ENCODE data around the gene TEDC2.

TEDC2 gene

DNA sequence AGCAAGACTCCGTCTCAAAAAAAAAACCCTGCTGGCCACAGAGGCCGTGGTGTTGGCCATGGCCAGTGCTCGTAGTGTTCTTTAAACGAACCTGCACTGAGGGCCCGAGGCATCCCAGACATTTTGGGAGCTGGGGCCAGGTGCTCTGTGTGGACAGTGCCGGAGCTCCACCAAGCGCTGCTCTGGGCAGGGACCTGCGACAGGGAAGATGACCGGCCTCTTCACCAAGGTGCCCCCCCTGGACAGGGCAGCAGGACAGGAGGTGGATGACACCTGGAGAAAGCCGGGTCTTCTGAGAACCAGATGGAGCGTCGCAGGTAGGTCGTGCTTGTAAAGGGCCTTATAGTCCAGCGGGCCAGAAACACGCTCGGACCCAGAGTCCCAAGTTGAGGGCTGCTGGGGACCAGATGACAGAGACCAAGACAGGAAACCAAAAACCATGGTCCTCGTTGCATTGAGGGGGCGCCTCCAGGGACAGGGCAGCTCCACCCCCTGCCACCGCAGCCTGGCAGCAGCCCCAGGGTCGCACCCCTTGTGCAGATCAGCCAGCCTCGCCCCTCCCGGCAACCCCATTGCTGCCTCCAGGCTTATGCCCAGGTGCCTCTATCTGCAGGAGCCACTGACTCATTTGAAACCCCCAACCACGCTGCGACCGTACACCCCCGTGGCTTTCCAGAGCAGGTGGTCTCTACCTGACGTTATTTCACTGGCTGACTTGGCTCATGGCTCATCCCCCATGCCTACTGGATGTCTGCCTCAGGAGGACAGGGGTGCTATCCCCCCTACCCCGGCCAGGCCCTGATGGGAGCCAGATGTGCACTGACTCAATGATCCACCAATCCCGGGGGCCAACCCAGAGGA, 7.0 kb downstream of the TEDC2 start:
- no peak for DNase-seq

DNA sequence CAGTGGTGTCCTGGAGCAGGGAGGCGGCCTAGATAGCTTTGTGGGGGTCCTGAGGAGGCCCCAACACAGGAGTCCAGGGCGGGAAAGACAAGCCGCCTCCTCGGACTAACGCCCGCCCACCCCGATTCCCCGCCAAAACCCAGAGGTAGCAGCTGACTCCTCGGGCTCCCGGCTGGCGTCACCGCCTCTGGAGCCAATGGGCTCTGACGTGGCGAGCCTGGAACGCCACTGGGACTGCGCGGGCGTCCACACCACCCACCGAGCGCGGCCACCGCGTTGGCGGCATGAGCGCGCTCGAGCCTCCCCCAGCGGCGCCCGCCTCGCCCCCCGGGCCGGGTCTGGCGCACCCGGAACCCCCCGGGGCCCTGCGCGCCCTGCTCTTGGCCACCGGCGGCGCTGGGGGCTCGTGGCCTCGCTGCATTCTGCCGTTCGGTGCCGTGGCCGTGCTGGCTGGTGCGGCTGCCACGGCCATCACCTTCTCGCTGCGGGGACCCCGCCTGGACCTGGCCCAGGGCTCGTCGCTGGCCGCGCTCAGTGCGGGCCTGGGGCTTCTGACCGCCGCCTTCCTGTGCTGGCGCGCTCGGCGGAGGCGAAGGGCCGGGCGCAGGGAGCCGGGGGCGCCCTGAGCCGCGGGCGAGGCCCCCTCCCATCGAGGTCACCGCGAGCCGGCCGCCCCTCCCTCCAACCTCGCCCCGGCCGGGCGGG, 7.8 kb downstream of the TEDC2 start:
- DNase-seq = peak; percentile 69 to 84

DNA sequence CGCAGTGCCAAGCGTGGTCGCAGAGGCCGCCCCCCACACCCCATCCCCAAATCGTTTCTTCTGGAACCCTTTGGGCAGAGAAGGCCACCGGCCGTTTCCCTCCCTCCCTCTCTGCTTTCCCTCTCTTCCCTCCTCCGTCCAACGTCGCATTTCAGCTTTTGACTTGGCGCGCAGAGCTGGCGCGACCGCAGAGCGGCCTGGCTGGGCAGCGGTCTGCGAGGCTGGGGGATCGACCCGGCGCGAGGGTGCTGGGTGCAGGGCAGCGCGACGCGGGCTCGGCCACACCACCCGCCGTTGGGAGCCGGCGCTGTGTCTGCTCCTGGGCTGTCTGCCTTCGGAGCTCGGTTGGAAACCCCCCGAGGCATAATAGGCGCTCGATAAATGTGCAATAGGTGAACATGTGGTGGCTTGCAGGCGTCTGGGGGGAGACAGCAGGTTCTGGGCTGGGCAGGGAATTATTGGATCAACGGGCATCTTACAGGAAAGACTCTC, 8.4 kb downstream of the TEDC2 start:
- DNase-seq = peak in 1 of 2 experiments; percentile 48

DNA sequence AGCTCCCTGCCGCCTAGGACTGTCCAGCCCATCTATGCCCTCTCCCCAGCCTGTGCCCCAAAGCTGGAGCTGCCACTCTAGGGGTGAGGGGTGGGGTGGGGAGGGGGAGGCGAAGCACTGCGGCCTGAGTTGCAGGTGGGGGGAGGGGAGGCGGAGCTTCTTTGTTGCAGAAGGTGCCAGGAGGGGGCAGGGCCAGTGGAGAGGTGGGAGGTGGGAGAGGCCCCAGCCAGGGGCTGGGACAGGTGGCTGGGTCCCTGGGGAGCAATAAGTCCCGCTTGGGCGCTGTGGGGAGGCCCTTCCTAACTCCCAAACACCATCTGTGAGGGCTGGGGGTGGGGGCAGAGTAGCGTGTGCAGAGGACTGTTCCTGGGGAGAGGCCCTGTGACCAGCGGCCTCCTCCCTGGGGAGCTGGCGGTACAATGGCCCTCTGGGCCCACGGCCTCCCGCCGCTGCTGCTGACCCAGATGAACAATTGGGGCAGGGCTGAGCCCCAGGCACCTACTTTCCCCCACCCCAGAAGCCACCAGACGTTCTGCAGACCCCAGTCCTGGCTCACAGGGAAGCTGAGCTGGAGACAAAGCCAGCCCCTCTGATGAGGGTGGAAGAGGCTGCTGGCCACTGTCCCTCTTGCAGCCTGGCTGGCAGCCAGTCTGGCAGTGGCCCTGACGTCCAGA, 9.0 kb downstream of the TEDC2 start:
- DNase-seq = peak in 1 of 2 experiments; percentile 35

DNA sequence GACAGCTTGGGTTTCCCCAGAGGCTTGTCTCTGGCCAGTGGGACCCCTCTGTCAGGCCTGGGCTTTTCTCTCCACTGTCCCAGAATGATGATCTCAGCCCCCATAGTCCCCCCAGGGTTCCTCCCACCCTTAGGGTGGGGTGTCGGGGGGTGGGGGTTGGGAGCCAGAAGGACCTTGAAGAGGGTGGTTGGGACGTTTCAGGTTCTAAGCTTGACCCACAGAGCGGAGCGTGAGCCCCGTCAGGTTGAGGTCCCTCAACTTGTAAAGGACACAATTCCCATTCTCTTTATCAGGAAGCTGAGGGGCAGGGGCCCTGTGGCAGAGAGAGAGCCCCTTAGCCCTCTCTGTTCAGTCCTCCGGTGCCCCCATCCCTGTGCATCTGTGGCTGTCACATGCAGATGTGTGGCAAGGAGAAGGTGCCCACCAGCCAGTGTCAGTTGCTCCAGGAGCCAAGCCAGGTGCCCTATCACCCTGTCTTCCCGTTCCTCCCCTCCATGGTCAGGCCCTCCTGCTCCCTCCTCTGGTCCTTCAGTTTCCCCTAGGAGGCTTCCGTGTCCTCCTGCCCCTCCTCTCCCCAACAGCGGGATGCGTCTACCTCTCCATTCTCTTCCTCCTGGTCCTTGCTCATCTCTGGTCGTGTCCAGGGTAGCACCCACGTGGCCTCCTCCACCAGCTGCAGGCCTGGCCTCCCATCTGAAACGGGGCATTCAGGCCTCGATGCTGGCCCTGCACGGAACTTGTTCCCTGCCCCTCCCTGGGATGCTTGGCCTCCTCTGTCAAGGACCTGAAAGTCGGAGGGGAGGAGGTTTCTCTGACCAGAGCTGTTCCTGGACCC, 9.7 kb downstream of the TEDC2 start:
- DNase-seq = no peak

DNA sequence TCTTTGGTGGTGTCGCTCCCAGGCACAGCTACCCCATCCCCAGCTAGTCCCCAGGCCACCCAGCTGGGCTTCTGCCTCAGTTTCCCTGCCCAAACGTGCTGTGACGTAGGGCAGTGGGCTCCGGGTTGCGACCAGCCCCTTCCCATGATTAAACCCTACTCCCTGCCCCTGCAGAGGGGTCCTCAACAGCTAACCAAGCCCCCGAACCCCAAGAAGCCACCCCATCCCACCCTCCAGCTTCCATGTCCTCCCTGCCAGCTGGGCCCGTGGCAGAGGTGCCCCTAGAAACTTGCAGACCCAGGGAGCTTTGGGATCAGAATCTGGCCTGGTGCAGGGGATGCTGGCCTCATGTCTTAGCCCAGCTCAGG, 10.3 kb downstream of the TEDC2 start:
- DNase-seq = no peak

DNA sequence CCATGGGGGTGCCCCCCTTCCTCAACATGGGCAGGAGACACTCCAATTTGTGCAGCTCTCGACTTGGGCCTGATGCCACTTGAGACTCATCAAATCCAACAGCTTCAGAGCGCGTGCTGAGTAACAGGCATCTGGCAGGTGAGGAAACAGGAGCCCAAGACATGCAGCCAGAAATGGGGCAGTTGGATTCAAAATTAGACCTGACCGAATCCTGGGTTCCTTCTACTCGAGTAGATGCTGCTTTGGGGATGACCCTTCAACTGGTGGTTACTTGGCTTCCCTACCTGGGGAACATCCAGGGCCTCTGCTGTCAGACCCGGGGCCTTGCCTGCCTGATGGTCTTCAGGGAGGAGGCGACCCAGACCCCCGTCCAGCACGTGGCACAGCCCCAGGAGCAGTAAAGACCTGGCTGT, 10.7 kb downstream of the TEDC2 start:
- no peak for DNase-seq

DNA sequence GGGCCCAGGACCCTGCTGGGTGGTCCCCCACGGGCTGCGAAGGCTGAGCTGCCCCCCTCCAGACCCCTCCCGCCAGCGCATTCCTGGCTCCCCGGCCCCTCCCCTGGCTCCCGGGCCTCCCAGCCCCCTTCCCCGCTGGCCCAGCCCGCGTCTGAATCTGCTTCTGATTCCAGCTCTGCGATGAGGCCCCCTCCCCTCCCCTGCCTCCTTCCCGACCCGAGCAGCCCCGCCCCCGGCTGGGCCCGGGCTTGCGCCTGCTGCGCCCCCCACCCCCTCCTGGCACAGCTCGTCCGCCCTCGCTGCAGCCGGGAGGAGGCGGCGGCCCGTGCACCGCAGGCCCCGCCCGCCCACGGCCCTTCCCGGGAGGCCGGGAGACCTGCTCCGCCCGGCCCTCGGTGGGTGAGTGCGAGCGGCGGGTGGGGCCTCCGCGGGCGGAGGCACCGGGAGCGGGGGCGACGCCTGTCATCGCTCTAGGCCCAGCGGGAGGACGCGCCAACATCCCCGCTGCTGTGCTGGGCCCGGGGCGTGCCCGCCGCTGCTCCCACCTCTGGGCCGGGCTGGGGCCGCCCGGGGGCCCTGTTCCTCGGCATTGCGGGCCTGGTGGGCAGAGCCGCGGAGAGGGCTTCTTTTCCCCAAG, 11.2 kb downstream of the TEDC2 start, which contains the start of gene NTN3:
Gene NTN3, plus strand, starts transcription at position 282 of the 637 bp plus-strand sequence. CDS start 405 bp downstream, outside the sequence.
- DNase-seq = no peak

DNA sequence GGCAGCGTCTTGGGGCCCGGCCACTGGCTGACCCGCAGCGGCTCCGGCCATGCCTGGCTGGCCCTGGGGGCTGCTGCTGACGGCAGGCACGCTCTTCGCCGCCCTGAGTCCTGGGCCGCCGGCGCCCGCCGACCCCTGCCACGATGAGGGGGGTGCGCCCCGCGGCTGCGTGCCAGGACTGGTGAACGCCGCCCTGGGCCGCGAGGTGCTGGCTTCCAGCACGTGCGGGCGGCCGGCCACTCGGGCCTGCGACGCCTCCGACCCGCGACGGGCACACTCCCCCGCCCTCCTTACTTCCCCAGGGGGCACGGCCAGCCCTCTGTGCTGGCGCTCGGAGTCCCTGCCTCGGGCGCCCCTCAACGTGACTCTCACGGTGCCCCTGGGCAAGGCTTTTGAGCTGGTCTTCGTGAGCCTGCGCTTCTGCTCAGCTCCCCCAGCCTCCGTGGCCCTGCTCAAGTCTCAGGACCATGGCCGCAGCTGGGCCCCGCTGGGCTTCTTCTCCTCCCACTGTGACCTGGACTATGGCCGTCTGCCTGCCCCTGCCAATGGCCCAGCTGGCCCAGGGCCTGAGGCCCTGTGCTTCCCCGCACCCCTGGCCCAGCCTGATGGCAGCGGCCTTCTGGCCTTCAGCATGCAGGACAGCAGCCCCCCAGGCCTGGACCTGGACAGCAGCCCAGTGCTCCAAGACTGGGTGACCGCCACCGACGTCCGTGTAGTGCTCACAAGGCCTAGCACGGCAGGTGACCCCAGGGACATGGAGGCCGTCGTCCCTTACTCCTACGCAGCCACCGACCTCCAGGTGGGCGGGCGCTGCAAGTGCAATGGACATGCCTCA, 12.0 kb downstream of the TEDC2 start:
- DNase-seq = no peak

DNA sequence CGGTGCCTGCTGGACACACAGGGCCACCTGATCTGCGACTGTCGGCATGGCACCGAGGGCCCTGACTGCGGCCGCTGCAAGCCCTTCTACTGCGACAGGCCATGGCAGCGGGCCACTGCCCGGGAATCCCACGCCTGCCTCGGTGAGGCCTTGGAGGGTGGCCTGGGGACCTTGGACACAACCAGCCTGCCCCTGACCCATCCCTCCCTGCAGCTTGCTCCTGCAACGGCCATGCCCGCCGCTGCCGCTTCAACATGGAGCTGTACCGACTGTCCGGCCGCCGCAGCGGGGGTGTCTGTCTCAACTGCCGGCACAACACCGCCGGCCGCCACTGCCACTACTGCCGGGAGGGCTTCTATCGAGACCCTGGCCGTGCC, 12.6 kb downstream of the TEDC2 start:
- DNase-seq = no peak

DNA sequence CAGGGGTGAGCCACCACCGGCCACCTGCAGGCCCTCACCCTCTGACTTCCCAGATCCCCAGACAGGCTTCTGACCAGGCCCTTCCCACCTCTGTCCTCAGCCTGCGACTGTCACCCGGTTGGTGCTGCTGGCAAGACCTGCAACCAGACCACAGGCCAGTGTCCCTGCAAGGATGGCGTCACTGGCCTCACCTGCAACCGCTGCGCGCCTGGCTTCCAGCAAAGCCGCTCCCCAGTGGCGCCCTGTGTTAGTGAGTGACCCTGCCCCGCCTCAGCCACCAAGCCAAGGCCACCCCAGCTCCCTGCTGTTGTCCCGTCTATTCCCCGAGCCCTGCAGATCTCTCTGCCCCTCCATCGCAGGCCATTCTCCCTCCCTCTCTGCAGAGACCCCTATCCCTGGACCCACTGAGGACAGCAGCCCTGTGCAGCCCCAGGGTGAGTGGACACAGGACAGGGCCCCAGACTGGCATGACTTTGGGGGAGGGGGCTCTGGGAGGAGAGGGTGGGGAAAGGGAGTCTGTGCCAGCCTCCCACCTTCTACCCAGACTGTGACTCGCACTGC, 13.1 kb downstream of the TEDC2 start:
- DNase-seq = no peak

DNA sequence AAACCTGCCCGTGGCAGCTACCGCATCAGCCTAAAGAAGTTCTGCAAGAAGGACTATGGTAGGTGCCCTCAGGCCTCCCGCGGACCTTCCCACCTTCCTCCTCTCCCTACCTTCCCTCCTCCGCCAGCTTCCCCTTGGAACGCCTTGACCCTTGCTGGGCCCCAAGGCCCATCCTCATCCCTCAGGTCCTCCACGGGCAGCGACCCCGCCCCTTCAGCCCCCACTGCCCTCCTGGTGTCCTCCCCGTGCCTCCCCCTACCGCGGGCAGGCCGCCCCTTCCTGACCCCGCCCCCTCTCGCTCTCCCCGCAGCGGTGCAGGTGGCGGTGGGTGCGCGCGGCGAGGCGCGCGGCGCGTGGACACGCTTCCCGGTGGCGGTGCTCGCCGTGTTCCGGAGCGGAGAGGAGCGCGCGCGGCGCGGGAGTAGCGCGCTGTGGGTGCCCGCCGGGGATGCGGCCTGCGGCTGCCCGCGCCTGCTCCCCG, 13.6 kb downstream of the TEDC2 start:
- DNase-seq = no peak

DNA sequence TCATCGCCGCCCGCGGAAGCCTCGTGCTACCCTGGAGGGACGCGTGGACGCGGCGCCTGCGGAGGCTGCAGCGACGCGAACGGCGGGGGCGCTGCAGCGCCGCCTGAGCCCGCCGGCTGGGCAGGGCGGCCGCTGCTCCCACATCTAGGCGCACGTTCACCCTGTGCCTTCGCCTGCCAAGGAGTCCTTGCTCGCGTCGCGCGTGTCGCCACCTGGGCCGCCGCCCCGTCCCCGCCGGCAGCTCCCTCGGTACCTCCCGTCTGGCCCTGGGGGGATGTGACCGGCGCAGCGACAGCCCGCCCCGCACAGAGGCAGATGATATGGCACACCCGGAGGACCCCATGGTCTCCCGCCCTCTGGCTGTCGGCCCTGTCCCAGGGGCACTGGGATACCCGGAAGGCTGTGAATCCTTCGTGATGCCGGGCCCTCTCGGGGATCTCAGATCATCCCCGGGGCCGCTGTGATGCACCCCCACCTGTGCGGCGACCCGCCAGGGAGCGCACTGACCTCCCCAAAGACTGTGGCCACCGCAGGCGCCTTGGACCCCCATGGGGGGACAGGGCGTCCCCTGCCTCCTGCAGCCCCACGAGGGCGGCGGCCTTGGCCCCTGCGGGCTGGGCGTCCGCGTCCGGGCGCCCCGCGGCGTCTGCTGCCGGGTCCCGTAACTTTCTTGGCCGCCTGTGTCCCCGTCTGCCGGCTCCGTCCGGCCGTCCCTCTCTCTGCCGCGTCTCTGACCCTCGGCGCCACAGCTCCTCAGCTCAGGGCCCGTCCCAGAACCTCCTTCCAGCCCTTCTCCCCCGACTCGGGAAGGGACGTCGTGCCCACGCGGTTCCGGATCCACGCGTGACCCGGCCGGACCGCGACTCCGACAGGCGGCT, 14.3 kb downstream of the TEDC2 start:
- DNase-seq = peak in 1 of 2 experiments; percentile 42

DNA sequence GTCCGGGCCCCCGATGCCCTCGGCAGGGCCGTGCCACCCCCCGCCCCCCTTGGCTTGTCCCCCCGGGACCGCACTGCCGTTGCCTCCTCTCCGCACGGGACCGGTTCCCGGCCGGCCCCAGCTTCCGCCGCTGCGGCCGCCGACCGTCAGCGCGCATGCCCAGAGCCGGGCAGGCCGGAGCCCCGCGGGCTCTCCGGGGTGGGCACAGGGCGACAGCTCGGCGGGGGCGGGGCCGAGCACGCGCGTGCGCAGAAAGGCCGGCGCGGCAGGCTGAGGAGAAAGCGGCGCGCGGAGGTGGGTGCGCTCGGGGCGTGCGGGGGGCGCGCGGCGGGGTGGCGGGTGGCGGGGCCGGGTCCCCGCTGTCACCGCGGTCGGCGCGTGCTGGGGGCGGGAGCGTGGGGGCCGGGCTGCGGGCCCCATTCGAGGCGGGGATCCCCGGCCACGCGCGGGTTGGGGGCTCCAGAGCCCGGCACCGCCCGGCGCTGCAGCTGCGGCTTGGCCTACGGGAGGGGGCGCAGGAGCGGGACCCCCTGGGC, 15.0 kb downstream of the TEDC2 start, which contains the start of gene TBC1D24:
Gene TBC1D24, plus strand, starts transcription at position 251 of the 536 bp plus-strand sequence. CDS start 21,022 bp downstream, outside the sequence.
- DNase-seq = peak; percentile 64 to 79

DNA sequence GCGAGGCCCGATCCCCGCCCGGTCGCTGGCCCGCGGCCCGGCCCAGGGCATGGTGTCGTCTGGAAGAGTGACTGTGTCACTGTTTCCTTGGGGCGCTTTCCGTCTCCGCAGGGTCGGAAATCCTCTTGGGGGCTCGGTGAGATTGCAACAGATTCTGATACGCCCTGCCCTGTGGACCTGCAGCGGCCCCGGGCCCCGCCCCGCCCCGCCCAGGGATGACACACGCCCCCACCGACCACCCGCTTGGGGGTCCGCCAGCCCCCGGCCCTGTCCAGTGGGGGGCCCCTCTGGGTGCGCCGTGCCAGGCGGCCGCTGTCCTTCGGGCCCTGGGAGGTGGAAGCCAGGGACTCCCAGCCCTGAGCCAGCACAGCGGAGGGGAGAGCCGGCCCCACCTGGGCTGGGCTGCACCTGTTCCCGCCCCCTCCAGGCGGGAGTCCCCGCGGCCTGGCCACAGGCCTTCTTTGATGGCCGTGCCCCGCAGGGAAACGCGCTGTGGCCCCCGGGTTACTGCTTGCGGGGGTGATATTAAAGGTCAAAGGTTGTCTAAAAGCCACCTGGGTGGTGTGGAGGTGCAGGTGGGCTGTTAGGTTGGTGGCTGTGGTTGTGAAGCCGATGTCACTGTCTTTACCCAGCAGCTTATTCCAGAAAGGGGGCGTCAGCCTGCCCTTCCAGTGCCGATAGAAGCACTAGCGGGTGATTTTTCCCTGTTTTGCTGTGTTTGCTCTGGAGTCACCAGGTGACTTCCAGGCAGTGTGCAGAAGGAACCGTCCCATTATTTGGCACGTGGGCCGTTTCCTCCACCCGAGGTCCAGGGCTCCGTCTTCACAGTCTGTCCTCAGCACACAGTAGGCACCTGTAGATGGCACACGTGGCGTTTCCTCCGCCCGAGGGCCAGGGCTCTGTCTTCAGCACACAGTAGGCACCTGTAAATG, 15.8 kb downstream of the TEDC2 start:
- DNase-seq = no peak

DNA sequence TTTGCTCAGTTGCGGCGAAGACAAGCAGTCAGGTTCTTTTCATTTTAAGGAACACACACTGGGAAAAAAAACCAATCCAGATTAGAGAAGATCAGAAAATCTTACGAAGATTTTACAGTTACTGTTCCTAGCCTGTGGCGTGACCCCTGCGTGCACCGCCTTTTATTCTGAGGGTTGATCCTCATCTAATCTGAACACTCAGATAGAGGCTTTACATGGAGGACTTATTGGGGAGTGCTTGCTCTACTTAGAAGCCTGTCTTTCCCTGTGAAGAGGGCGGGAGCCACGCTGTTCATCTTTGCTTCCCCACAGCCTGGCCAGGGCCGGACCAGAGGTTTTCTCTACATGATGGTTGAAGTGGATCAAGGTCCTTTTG, 16.4 kb downstream of the TEDC2 start:
- no peak for DNase-seq

DNA sequence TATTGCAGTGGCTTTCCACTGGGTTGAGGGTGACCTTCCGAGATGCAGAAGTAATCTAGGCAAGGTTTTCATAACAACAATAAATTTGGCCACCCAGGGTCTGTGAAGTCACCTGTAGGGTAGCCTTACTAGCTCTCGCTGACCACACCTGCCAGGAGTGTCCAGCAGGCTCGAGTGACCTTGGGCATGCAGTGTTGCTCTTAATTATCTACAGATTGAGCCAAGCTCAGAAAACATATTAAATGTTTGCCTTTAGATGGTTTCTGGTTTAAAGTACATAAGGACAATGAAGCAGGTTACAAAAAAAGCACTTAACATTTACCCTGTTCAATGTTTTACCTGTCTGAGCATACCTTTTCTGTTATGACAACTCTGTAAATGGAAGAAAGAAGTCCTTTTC, 16.8 kb downstream of the TEDC2 start:
- no peak for DNase-seq

DNA sequence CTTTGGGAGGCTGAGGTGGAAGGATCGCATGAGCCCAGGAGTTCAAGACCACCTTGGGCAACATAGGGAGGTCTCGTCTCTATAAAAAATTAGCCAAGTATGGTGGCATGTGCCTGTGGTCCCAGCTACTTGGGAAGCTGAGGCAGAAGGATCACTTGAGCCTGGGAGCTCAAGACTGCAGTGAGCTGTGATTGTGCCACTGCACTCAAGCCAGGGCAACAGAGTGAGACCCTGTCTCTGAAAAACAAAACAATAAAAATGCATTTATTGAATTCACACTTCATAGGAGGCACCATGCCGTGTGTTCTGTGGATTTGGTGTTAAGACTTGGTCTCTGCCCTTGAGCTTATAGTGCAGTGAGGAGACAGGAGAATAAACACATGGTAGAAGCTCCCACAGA, 17.4 kb downstream of the TEDC2 start:
- no peak for DNase-seq
